HG03575 (cell line): ENCODE results near the gene LYST.
"Not testable (repeated sequence)": the region's sequence is repeated elsewhere in the genome, so short reads cannot be mapped to it uniquely, and the experiment has no call there.

Source experiments
- ATAC-seq: cut with Tn5 transposase; IDR thresholded peaks from one replicate; pipeline ENCODE4 v1.9.1; 2021; ENCODE audit not compliant: unreplicated experiment, insufficient number of reproducible peaks, low FRiP score; ENCODE audit errors: extremely low read depth

Gene LYST

GRCh38 chr1:235866205-235866912, at the start of gene LYST:
Gene LYST, minus strand, starts transcription at chr1:235866906. Its CDS starts 36,489 bp downstream, at chr1:235830417.
- no peak for ATAC-seq

- ATAC-seq: not testable (repeated sequence)
Measured at GRCh38 chr1:235915489-235915888, 48.8 kb upstream of the LYST start.

DNA sequence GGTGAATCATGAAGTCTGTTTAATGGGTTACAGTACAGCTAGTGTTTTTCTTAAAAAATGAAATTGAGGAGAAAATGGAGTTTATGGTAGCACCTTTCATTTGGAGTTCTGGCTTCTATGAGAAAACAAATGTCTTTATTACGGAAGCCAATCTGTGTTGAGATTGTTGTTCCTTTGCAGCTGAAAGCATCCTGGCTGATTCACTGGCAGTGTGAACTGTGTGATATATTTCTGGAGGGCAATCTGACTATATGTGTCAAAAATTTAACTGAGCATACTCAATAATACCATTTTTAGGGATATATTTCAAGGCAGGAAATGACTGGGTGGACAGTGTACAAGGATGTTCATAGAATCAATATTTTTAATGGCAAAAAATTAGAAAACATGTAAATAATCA, 46.6 kb upstream of the LYST start:
- ATAC-seq: no peak

- no peak for ATAC-seq
Measured at GRCh38 chr1:235911876-235912275, 45.2 kb upstream of the LYST start.

- no peak for ATAC-seq
Measured at GRCh38 chr1:235911300-235911662, 44.6 kb upstream of the LYST start.

GRCh38 chr1:235910357-235911299, 43.9 kb upstream of the LYST start:
- ATAC-seq: no peak

DNA sequence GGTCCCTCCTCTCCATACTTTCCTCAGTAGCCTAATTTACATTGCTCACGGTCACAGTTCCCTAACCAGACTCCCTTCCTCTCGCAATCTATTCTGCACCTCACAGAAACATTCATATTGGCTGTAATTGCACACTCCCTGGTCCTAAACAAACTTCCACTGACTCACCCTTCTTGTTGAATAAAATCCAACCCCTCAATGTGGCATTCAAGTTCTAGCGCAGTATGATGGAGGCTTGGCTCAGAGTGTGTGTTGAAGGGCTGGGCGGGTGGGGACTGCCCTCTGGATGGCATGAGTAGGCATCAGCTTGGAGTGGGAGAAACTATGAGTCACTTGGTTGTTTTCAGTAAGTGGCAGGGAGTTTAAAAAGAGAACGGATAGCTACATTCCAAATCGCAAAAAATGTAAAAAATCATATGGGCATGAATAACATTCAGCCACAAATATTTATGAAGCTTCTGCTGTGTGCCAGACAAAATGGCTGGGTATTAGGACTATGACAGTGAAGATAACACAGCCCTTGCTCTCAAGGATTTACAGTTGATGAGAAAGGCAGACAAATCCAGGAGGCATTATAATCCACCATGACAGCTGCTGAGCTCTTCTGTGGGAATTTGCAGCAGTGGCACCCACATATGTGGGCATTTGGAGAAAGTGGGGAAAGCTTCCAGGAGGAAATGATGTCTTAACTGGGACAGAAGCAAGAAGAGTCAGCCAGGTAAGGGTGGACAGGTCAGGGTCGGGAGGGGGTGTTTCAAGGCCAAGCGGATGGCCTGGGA, 42.2 kb upstream of the LYST start:
- no peak for ATAC-seq

GRCh38 chr1:235907897-235908240, 41.2 kb upstream of the LYST start:
- ATAC-seq: no peak

DNA sequence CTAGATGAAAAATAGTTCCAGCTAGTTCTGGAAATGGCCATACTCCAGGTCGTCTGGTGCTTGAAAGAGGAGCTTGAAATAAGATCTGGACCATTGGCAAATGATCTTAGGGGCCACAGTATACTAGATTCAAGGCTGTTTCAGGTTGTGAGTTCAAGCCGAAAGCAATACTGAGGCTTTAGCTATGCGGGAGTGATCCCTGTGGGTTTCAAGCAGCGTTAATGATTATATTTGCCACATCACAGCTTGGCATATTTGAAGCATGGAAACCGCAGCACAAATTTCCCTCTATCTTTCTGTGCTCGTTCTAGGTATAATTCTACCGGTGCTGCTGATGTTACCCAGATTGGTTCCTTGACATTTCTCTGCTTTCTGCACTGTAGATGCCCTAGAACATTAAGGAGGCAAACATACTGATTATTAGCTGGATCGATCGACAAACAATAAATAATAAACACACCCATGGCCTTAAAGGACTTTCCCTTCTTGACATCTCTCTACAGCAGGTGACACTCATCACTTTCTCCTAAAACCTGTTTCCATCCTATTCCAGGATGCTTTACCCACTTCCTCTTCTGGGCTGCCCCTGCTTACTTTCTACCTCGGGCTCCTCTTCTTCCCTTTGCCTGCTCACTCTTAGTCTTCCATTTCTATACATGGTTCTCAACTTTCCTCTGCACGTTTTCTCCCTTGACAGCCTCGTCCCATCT, 40.6 kb upstream of the LYST start:
- ATAC-seq: no peak

- ATAC-seq: no peak
Measured at GRCh38 chr1:235906436-235906835, 39.7 kb upstream of the LYST start.

DNA sequence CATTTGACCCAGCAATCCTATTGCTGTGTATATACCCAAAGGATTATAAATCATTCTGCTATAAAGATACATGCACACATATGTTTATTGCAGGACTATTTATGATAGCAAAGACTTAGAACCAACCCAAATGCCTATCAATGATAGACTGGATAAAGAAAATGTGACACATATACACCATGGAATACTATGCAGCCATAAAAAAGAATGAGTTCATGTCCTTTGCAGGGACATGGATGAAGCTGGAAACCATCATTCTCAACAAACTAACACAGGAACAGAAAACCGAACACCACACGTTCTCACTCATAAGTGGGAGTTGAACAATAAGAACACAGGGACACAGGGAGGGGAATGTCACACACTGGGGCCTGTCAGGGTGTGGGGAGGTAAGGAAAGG, 37.1 kb upstream of the LYST start:
- not testable (repeated sequence) for ATAC-seq

DNA sequence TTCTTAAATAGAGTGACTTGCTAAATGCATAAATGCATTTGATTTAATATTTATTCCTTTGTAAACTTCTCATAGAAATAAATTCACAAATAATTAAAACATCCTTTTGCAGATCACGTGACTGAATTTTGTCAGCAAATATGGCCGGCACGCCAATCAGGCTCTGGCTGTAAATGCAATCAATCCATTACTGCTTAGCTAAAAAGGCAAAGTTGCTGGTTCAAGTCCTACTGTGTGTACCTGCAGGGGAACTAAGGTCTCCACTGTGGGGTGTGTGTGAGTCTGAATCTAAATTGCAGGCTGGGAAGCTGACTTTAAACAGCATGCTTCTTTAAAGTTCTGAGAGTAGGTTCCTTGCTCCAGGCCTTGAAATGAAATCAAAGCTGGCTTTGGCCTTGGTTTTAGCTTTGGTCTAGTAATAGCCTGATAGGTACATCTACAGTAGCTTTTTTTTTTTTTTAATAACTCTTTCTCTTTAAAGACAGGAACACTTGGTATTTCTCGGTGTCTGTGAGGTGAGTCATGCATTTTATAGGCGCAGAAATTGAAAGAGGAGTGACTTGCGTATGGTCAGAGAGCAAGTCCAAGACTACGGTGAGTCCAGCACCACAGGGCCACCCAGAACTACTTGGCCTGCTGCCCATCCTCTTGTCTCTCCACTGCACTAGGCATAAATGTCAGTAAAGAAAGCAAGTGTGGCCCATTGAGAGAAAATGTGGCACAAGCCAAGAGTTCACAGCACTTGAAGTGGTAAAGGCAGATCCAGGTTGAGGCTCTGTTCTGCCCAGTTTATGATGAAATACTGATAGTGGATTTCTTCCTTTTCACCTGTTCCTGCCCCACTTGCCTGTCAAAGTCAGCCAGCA, 36.2 kb upstream of the LYST start:
- ATAC-seq: no peak

- no peak for ATAC-seq
Measured at GRCh38 chr1:235901461-235901860, 34.8 kb upstream of the LYST start.

- no peak for ATAC-seq
Measured at GRCh38 chr1:235898126-235898525, 31.4 kb upstream of the LYST start.

DNA sequence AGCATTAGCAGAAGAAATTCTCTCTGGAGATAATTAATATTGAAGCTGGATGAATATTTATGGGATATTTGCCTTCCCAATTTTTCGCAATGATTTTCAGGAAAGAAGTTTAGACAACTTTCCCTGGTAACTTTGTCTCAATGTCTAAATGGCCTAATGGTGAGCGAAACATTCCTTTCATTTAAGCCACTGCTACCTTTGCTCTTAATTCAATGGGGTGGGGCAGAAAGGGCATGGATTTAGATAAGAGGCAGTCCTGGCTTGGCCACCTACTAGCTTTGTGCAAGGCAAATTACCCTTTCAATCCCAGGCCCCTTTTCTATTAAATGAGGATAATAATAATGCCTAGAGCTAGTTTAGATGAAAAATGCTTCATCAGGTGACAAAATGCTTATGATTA, 27.1 kb upstream of the LYST start:
- ATAC-seq: no peak

- no peak for ATAC-seq
Measured at GRCh38 chr1:235892734-235893413, 26.2 kb upstream of the LYST start.

DNA sequence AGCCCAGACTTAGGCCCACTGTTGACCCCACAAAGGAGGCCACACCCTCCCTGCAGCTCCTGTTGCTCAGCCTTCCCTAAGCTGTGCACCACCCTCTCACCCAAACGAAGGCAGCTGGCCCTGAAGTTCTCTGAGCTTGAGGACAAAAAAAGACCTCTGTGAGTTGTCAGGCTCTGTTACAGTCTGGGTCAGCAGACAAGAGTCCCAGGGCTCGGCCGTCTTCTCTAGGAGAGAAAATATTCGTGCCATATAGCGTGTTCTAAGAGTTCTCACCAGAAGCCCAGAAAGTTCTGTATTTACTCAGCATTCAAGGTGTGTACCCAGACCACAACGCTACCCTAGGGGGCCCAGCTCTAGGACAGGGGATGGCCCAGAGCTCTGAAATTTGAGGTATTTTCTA, 25.5 kb upstream of the LYST start:
- ATAC-seq: no peak
